SIG-M5 treated with dmso at 0.1 percent for 504 hours (cell line): ENCODE measurements around the gene TRPV6.

ENCODE experiments used
- DNase-seq: peaks from one replicate; lab custom pipeline; 2025; ENCODE audit not compliant: unreplicated experiment; lab: John Stamatoyannopoulos, UW

The TRPV6 gene

DNA sequence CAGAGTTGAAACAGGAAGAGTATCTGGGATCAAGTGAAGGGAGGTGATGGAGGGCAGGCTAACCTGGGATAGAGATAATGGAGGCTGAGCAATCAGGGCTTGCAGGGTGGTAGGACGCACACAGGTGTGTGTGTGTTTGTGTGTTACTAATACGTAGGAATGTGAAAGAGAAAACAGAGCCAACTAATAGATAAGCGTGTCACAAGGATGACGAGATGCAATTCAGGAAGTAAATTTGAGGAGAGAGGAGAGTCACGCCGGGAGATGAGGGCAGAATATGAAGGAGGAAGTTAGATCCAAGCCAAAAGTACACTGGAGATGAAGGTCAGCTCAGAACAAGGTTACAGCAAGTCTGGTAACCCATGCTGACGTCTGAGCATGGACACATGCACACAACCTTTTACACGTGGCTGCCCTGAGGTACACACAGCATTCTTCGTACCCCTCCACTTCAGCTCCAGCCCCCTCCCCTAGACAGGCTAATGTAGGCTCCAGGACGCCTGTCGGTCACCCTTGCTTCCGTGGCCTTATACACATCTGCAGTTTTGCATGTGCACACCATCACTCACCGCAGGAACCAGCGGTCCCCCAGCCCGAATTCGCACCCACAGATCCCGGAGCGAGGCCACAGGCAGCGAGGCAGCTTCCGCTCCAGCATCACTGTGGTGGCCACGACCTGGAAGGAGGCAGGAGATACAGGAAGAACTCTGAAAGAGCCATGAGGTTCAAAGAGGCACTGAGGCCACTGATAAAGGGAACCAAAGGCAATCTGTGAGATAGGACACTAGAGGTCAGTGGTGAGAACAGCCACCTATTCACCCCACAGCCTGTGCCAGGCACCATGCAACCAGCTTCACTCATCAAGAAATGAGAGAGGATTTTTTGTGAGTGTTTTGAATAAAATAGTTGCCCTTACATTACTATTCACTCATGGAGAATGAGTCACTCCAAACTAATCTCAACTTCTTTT lies 23.7 kb upstream of the TRPV6 start:
- DNase-seq = no peak

DNA sequence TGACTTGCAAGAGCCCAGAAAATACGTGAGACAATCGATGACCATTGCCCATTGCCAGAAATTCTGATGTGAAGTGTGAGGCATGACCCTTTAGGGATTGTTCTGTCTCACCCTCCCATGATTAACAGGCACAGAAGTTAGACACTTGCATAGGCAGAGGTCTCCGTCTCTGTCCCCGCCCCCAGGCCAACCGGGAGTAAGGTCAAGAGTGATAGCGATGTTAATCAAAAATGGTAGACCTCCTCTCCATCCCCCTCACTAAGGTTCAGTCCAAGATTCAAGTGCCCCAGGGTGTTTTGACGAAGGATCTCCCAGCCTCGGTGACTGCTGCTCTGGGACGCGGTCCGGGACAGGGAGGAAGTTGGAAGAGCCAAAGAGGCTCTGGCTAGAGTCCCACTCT lies 22.7 kb upstream of the TRPV6 start:
- no peak for DNase-seq

DNA sequence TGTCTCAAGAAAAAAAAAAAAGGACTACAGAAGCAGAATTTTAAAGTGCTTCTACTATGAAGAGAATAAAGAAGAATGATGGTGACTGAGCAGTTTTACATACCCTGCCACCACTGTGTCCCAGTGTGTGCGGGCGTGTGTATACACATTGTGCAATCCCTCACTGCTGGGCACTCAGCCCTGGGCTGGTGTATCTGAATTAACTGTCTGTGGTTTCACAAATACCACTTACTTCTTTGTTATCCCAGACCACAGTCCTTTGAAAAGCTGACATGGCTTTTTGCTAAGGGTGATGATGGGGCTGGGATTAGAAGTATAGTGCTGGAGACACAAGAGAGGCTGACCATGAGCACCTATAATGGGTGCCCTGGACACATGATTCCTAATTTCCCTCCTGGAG lies 21.1 kb upstream of the TRPV6 start:
- DNase-seq = no peak

DNA sequence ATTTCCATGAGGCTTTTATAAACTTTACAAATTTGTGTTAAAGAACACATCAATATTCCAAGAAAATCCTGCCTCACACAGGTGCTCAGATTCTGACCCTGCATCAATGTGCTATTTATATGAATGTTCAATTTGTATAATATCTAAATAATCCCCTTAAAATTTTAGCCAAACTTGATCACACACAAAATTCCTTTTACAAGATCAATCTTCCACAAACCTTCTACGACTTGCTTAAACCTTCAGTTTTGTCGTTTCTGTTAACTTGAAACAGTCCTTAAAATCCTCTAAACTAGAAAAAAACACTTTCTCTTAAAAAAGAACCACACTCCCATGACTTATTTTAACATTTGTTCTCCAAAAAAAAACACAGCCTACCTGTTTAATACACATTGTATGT lies 20.2 kb upstream of the TRPV6 start:
- DNase-seq = no peak

DNA sequence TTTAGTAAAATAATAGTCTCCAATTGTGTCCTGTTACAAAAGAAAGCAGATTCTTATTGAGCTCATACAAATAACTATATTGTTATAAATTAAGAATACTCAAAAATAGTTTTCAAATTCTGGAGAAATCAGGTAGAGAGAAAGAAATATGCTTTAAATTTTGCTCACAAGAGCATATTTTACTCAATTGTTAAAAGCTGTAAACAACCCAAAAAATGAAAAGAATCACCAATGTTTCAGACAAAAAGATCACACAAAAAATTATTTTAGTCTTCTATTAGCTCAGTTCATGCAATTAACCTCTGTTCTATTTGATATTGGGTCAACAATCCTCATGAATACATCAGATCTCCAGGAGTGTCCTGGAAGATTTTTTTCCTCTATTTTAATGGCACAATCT lies 18.6 kb upstream of the TRPV6 start:
- DNase-seq = no peak

DNA sequence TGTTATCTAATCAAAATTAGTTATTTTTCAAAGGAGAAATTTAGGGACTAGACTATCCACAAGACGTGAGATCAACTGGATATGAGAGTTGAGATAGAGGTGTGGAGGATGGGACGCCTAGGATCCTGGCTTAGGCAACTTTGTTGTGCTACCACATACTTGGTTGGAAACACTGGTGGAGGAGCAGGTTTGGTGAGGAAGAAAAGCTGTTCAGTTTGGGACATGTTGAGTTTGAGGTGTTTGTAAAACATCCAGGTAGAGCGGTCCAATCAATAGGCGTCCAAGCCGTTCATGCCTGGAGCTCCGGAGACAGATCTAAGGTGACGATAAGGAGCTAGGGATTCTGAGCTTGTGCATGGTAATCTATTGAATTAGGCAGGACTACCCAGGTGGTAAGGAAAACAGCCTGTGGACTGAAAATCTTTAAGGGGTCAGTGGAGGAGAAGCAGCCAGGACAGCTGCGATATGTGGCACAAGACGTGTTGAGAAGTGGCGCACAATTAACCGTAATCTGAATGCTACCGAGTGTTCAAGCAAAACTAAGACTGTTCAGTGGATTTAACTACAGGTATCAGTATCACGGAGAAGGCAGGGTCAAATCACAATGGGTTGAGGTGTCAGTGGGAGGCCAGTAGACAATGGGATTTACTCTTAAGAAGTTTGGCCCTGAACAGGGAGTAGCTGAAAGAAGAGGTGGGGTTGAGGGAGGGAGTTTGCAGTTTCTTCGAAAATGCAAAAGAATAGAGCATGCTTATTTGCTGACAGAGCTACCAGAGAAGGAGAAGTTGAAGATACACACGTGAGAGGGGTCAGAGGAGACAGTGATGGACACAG lies 16.1 kb upstream of the TRPV6 start:
- no peak for DNase-seq

DNA sequence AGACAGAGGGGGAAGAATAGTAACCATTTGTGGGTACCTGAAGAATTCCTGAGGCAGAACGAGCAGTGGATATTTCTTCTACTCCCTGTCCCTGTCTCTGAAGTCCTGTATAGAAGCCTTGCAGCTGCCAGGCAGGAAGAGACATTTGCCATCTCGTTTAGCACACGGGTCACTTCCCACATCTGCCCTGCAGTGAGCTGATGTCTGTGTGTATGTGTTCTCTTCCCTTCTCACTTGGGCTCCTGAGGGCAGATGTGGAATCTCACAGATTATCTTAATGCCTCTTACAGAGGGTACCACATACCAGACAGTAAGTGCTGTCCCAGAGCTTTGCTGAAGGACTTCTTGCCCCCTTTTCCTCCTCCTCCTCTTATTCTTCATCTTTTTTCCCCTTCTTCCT lies 14.1 kb upstream of the TRPV6 start:
- DNase-seq = no peak

DNA sequence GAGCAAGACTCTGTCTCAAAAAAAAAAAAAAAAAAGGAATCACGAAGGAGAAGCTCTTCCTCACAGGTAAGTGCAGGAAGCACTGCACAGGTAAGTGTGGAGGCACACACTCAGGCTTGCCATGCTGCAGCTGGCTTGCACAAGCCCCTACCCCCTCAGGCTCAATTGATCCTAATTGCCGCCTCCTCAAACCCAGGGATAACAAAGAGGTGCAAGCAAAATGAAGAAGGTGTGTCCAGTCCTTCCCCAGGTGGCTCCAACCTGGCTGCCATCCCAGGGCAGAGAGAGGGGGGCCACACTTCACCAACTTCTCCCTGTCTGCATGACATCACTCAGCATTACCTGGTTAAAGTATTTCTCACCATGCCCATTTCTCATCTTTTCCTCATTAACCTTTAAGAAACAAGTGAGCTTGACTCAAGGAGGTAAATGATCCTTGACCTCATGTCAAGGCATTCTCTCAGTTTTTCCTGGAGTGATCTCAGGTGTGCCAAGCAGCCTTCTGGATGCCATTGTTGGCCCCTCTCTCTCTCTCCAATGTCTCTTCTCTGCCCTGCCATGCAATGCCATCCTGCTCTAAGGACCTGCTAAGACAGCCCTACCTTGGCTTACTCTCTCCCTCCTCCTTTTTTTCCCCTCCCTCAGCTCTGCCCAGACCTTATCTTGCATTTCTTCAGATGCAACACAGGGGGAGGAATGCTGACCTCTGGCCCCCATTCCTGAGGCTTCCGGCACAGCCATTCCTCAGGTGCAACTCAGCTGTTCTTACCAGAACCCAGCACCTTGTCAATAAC lies 13.0 kb upstream of the TRPV6 start:
- DNase-seq = no peak

DNA sequence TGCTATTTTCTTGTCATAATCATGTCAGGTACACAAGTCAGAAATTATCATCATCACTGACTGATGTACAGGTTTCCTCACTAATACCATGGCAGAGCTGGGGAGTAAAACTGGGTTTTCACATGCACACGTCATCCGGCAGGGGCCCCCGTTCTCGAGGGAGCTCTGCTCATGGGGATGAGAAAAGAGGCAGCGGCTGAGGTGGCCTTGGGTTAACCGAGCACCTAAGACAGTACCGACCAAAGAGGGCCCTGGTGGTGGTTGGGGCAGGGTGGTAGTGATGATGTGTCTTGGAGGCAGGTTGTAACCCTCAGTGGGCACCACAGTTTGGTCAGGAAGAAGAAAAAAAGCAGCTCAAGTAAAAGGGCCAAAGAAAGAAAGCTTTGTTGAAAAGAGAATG lies 12.1 kb upstream of the TRPV6 start:
- DNase-seq = no peak

DNA sequence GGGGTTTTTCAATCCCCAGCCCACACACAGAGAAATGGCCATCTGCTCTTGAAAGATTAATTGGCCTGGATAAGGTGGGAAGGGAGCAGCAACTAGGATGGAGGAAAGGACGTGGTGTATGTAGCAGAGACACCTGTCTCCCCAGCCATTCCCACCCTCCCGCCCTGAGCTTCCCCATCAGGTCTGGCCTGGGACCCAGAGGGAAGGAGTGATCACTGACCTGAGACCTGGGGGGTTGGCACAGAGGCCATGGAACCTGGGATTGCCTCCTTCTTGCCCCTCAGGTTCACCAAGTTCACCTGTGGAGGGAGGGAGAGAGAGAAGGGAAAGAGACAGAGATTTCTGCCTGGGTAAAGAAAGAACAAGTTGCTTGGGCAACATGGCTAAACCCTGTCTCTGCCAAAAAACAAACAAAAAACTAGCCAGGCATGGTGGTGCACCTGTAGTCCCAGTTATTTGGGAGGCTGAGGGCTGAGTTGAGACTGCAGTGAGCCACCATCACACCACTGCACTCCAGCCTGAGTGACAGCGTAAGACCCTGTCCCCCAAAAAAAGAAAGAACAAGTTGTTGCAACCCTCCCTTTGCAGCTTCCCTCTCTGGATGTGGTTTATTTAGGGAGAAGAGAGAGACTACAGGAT lies 11.3 kb upstream of the TRPV6 start:
- no peak for DNase-seq

DNA sequence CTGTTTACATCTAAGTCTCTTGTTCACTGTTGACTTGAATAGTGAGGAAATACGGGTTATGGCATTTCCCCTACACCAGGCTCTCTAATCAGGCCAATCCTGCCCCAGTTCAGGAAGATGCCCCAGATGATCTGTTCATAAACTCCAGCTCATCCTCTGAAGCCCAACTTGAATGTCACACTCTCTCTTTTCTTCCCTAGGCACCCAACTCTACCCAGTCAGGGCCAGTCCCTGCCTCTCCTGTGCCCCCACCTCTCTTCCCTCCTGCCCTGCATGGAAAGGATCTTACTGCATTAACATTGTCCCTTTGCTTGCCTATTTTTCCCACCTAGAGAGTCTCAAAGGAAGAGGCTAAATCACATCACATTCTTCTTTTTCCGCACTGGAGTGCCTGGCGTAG lies 10.6 kb upstream of the TRPV6 start:
- DNase-seq = no peak

DNA sequence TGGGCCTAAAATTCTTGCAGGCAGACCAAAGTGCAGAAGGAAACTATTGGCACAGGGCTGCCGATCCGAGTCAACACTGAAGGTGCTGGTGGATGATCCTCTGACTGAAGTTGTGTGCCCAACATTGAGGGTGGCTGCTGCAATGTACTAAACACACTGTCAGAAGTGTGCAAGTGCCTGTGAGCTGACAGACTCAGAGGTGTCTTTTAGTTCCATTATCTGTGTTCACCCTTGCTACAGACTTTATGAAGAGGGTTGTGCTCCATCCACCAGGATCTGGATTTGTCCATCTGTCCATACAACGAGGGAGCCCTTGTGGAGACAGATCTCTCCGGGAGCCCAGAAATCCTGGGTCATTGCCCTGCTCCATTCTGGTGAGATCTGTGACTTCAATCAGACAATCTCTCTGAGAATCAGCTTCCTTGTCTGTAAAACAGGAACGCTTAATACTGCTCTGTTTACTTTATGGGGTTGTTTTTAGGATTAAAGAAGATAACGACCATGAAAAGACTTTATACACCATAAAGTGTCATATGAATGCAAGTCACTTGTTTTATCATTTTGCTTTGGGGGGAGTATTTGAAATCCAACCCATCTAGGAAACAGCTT lies 9.5 kb upstream of the TRPV6 start:
- no peak for DNase-seq

DNA sequence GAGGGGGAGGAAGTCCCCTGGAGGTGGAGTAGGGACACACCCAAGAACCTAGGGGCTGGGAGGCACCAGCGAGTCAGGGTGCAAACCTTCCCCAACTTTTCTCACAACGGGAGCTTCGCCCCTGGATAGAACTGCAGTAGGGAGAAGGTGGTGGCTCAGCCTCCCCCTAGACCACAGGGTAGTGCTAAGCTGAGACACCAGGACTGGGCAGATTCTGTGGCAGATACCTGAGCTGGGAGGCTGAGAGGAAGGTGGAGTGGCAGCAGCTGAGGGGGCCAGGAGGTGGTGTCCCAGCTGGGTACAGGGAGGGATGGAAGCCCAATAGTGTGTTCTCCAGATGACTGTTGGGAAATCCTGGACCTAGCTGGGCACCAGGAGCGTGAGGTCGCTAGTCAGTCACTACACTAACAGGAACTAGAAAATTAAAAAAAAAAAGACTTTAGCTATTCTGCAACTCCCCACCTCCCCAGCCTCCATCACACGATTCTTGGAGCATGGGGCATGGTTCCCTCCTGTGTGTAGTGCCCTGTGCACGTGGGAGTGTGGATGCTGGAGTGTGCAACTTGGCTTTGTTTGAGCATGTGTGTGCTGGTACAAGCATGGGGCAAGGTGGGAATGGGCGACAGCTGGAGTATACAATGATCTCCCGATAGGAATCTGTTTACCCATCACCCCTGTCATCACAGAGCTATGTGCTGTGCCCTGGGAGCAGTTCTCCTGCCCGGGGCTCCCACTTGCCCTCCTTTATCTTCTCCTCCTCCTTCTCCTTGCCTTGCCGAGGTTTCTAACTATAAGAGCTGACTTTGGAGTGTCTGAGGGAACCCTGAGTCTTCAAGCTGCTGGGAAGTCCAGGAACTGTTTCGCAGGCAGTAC lies 8.8 kb upstream of the TRPV6 start:
- no peak for DNase-seq

DNA sequence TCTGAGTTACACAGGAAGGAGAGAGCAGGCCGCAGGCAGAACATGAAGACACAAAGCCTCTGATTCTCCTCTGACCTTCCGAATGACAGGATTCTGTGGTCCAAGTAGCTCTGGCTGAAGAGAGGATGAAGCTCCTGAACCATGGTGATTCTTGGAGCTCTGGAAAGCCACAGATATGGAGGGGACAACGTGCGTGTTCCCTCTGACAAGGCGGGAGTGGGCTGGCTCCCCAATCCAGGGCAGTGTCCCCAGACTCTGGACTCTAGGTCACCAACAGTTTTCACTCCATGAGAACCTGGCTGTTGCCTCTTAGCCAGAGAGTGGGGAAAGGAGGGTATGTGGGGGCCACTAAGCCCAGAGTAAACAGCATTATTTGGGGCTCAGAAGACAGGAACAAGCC lies 7.4 kb upstream of the TRPV6 start:
- no peak for DNase-seq

DNA sequence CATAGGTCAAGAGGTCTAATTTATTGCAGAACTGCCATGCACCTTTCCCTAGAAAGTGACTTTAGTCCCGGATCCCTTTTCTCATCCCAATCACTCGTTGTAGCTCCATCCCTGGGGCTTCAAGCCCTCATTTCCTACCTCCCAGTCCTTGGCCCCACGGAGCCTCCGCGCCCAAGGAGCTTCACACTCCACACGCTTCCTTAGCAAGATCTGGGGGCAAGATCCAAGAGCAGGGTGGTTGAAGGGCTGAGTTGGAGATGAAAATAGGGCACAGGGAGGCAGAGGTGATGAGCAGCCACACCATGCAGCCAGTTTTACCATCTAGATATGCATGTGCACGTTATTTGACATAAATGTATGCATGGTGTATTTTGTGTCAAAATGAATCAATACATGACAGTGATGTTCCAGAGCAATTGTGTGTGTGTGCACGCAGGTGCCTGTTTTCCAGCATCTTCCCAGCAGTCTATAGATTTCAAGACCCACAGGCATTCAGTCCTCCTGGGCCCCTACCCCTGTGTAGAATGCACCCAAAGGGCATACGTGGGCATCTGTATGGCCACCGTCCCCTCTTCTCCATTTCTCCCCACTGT lies 6.0 kb upstream of the TRPV6 start:
- DNase-seq = no peak

DNA sequence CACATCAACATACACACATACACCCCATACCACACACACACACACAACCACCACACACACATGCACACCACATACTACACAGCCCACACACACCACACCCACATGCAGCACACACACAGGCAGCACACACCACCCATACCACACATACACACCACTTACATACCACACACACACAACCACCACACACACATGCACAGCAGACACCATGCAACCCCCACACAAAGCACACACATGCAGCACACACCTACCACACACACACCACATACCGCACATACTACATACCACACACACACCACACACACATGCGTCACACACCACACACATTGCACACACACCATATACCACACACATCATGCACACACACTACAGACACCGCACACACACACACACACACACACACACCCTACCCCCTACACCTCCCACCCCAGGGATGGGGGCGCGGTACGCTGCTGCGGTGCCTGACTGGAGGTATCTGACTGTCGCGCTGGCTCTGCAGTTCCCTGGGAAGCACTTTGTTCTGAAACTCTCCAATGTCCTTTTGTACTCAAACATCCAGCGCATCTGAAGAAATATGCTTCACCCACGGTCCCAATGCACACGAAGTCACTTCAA lies 5.4 kb upstream of the TRPV6 start:
- no peak for DNase-seq

DNA sequence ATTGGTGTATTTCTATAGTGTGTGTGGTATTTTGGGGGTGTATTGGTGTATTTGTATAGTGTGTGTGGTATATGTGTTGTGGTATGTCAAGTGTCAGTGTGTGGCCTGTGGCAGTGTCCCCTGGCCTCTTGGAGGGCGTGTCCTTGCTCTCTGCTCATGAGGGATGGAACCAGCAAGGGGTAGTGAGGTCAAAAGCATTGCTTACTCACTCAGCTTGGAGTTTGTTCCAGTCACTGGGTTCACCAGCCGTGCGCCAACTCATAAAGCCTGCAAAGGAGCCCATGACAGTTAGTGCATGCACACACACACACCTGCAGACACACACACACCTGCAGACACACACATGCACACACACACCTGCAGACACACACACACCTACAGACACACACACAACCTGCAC lies 4.3 kb upstream of the TRPV6 start:
- no peak for DNase-seq

DNA sequence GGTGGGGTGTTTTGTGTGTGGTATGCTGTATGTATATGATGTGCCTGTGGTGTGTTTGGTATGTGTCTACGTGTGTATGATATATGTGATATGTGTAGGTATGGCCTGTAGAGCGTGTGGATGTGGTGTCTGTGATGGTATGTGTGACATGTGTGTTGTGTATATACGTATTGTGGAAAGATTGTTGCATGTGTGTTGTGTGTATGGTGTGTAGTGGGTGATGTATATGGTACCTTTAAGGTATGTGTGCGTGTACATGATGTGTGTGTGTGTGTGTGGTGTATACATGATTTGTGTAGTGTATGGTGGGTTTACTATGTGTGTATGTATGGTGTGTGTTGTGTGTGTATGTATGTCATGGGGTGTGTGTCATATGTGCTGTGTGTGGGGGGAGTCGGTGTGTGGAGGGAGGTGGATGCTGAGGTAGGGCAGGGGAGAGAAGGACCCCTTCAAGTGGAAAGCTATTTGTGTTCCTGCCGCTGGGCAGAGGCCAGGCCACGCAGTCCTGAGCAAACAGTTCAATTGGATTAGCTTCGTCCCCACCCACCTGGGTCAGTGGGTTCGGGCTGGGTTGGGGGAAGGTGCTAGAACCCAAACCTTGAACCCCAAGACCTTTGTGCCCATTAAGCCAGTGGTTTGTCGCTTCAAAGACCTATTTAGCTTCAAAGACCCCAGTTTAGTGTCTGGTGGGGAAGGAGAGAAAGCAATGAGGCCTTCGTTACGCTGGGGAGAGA lies 1.9 kb upstream of the TRPV6 start:
- no peak for DNase-seq
